A549 (cell line): Measurements from ENCODE around the gene ZGPAT. TPM values are rescaled to one million over a fixed set of nuclear protein-coding genes. Genes with fewer than 3 reads are reported as not detected.

Experiments
- ATAC-seq, 2 experiments: fragments of 200-7000 bp in 1 of 2; fragments of >200 bp in 1 of 2; cut with Nextera tagmentation in 1 of 2; cut with Tn5 transposase in 1 of 2; 3 replicates each; pipeline versions ENCODE4 v1.8.0 to v1.9.1; 2018 to 2020; ENCODE audit warnings: mild to moderate bottlenecking in 1 of 2, moderate library complexity in 1 of 2
- CTCF ChIA-PET: fragments of 300-600 bp; sonication (Branson Sonifier 250); formaldehyde crosslinking; extraction: SDS; loops from one replicate; lab custom pipeline; 2021; ENCODE audit warnings: antibody characterized with exemption, inconsistent platforms; lab: Yijun Ruan, JAX
- POLR2A ChIA-PET: fragments of 350-600 bp; formaldehyde crosslinking; extraction: SDS; loops from one replicate; lab custom pipeline; 2021; ENCODE audit warnings: antibody characterized with exemption, inconsistent platforms; lab: Yijun Ruan, JAX
- DNase-seq, 2 experiments: peaks; one replicate each; pipeline versions ENCODE4 v3.0.0 to v3.0.0-alpha.2; 2011 to 2016; ENCODE audit warnings: low read depth in 1 of 2, low spot score in 1 of 2
- FAIRE-seq: peaks from 2 replicates; lab custom pipeline; 2011; peaks lifted over from hg19 to GRCh38; lab: Jason Lieb, UNC
- H3K27ac ChIP-seq, 2 experiments: fragments of >200 bp; sonication (Bioruptor Twin); formaldehyde crosslinking; 3 replicates each; pipeline ENCODE4 v1.5.1; 2016 to 2017
- H3K4me1 ChIP-seq: fragments of >200 bp; sonication (Bioruptor Twin); formaldehyde crosslinking; 3 replicates; pipeline ENCODE4 v1.6.1; 2016
- H3K4me2 ChIP-seq: fragments of >200 bp; sonication (Bioruptor Twin); formaldehyde crosslinking; 3 replicates; pipeline ENCODE4 v1.6.1; 2016
- H3K4me3 ChIP-seq: fragments of >200 bp; sonication (Bioruptor Twin); formaldehyde crosslinking; 3 replicates; pipeline ENCODE4 v1.5.1; 2016
- H3K9me3 ChIP-seq: fragments of >200 bp; sonication (Bioruptor Twin); formaldehyde crosslinking; 3 replicates; pipeline ENCODE4 v1.6.1; 2016
- CHD2 ChIP-seq: fragments of 150-350 bp; IDR thresholded peaks from 2 replicates; pipeline ENCODE4 v1.6.1; 2014; ENCODE audit warnings: low read length; ENCODE audit not compliant: partially characterized antibody
- CHD4 ChIP-seq: fragments of 200-600 bp; sonication (generic); IDR thresholded peaks from 2 replicates; pipeline ENCODE4 v1.6.1; 2016; ENCODE audit warnings: antibody characterized with exemption, mild to moderate bottlenecking, borderline replicate concordance
- EP300 ChIP-seq, 2 experiments: fragments of >200 bp; sonication (Bioruptor Twin); formaldehyde crosslinking; IDR thresholded peaks; 2 replicates in 1 of 2; 3 replicates in 1 of 2; pipeline ENCODE4 v1.6.1; 2016 to 2017
- FOSB ChIP-seq: fragments of 250-450 bp; sonication (Bioruptor Pico); IDR thresholded peaks from 2 replicates; pipeline ENCODE4 v1.5.0; 2020; ENCODE audit warnings: mild to moderate bottlenecking, moderate library complexity
- FOXS1 ChIP-seq: fragments of 250-450 bp; sonication (Bioruptor Pico); IDR thresholded peaks from 2 replicates; pipeline ENCODE4 v1.5.0; 2020; ENCODE audit warnings: mild to moderate bottlenecking, moderate library complexity
- HOXB13 ChIP-seq: fragments of 250-450 bp; sonication (Bioruptor Pico); IDR thresholded peaks from 2 replicates; pipeline ENCODE4 v1.5.0; 2020; ENCODE audit warnings: low read depth, mild to moderate bottlenecking, moderate library complexity
- JUN ChIP-seq, 2 experiments: fragments of >200 bp; sonication (Bioruptor Twin); formaldehyde crosslinking; IDR thresholded peaks; 2 replicates in 1 of 2; 3 replicates in 1 of 2; pipeline ENCODE4 v1.6.1; 2016 to 2017
- KDM1A ChIP-seq: fragments of 200-600 bp; sonication (generic); IDR thresholded peaks from 2 replicates; pipeline ENCODE4 v1.6.1; 2016; ENCODE audit warnings: low read depth, mild to moderate bottlenecking
- MAFK ChIP-seq: fragments of 450-650 bp; IDR thresholded peaks from 2 replicates; pipeline ENCODE4 v1.6.1; 2014; ENCODE audit not compliant: partially characterized antibody
- MYC ChIP-seq: IDR thresholded peaks from 2 replicates; pipeline ENCODE4 v1.6.1; 2012; ENCODE audit warnings: mild to moderate bottlenecking, inconsistent platforms, low read length, improper control_type of control experiment, borderline replicate concordance
- NPAS2 ChIP-seq: fragments of 250-450 bp; sonication (Bioruptor Pico); IDR thresholded peaks from 2 replicates; pipeline ENCODE4 v1.8.0; 2022; ENCODE audit warnings: mild to moderate bottlenecking, moderate library complexity, borderline replicate concordance
- RAD21 ChIP-seq, 2 experiments: fragments of >200 bp in 1 of 2; sonication (Bioruptor Twin) in 1 of 2; formaldehyde crosslinking in 1 of 2; IDR thresholded peaks in 1 of 2; conservative IDR thresholded peaks in 1 of 2; 2 replicates in 1 of 2; 3 replicates in 1 of 2; pipeline ENCODE4 v1.6.1; 2012 to 2018; ENCODE audit warnings: inconsistent platforms in 1 of 2
- RARB ChIP-seq: fragments of 250-450 bp; sonication (Bioruptor Pico); IDR thresholded peaks from 2 replicates; pipeline ENCODE4 v1.8.0; 2021; ENCODE audit warnings: mild to moderate bottlenecking, moderate library complexity
- RCOR1 ChIP-seq: fragments of 150-350 bp; IDR thresholded peaks from 2 replicates; pipeline ENCODE4 v1.6.1; 2014; ENCODE audit warnings: antibody characterized with exemption, low read length, low read depth
- RFX5 ChIP-seq: fragments of 450-650 bp; IDR thresholded peaks from 2 replicates; pipeline ENCODE4 v1.7.1; 2014; ENCODE audit warnings: antibody characterized with exemption, mild to moderate bottlenecking, moderate library complexity
- SREBF2 ChIP-seq: fragments of 450-650 bp; IDR thresholded peaks from 2 replicates; pipeline ENCODE4 v1.6.1; 2014; ENCODE audit warnings: mild to moderate bottlenecking, moderate library complexity
- TFCP2L1 ChIP-seq: fragments of 250-450 bp; sonication (Bioruptor Pico); IDR thresholded peaks from 2 replicates; pipeline ENCODE4 v1.5.0; 2021; ENCODE audit warnings: mild to moderate bottlenecking
- ZFP36 ChIP-seq: fragments of 450-650 bp; IDR thresholded peaks from 2 replicates; pipeline ENCODE4 v1.6.1; 2014; ENCODE audit warnings: borderline replicate concordance; ENCODE audit not compliant: partially characterized antibody
- WGBS: methylation state at CpG from one replicate; pipeline ENCODE4 v1.1.6; 2017; ENCODE audit errors: missing lambda C conversion rate; 5-methylcytosine and 5-hydroxymethylcytosine counted together
- polyA plus RNA-seq, 4 experiments: library from polyadenylated mRNA; depleted of rRNA in 3 of 4; stranded (reverse); fragments of >200 nt; fragmentation: RNase III in 1 of 4; extraction: RNeasy Plus Mini Kit Qiagen cat#74134 plus additional on column Dnase treatment in 1 of 4; gene quantifications; 2 replicates in 3 of 4; 3 replicates in 1 of 4; pipeline ENCODE4 v1.2.3, GENCODE V29; 2011 to 2017
- TF ChIP-seq, protein P1 (sequence below): IDR thresholded peaks from 2 replicates; pipeline ENCODE4 v1.6.1; 2012
- TF ChIP-seq, protein P2 (sequence below): fragments of 450-650 bp; IDR thresholded peaks from 2 replicates; pipeline ENCODE4 v1.6.1; 2014; ENCODE audit warnings: antibody characterized with exemption
- TF ChIP-seq, protein P3 (sequence below): fragments of 250-450 bp; sonication (Bioruptor Pico); IDR thresholded peaks from 2 replicates; pipeline ENCODE4 v1.5.0; 2021; ENCODE audit warnings: mild to moderate bottlenecking, moderate library complexity, borderline replicate concordance
- TF ChIP-seq, protein P4 (sequence below): fragments of 150-350 bp; IDR thresholded peaks from 2 replicates; pipeline ENCODE4 v1.6.1; 2014; ENCODE audit warnings: low read depth, mild to moderate bottlenecking, low read length
- TF ChIP-seq, protein P5 (sequence below): fragments of 200-600 bp; sonication (generic); IDR thresholded peaks from 2 replicates; pipeline ENCODE4 v1.6.1; 2016; ENCODE audit warnings: antibody characterized with exemption, mild to moderate bottlenecking, moderate library complexity

Gene ZGPAT
- polyA plus RNA-seq, 2 of the 4 experiments (the other 2 are of a cell fraction): 9.5 to 23.9 TPM

DNA sequence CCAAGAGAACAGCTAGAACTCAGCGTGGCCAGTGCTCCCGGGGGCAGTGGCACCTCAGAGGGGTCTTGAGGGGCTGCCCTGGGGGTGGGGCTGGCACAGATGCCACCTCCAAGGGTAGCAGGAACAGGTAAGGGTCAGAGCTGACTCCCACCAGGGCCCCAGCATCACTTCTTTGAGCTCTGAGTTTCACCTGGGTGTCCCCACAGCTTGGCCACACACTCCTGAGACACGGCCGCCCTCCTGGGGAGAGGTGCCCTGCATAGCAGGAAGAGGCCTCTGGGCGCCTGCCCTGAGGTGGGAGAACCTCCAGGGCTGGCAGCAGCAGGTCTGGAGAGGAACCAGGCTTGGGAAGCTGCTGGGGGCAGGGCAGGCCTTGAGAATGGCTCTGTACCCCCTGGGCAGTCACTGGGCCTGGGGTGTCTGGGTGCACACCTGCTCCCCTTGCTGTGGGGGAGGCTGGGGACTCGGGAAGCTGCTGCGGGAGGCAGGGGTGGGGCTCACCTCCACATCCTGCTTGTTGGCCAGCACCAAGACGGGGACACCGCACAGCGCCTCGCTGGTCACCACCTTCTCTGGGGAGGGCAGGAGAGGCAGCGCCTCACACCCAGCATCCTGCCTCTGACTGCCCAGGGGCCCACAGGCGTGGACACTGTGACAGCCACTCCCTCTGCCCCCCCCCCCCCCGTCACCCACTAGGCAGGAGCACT is 6.4 kb upstream of the ZGPAT start:
- POLR2A ChIA-PET: no interaction called here
- 0 out of 6 replicates have a peak, but pooled peaks of 1 of the 2 experiments have one; percentile 0 for ATAC-seq
- WGBS: 73% methylated on average over 3 of the region's 14 CpGs
- Histone ChIP-seq H3K27ac (peak overlapping the region in 1 of 2 experiments; percentile 94; a peak in 3 of 6 replicates), H3K4me3 (no peak overlapping the region), H3K4me2 (no peak overlapping the region), H3K4me1 (peaks cover 40% of the 10 kb centered on the region), H3K9me3 (no peaks in the 10 kb centered on the region)
- TF ChIP-seq KDM1A (no peak), FOXS1 (no peak), RCOR1 (no peak), NPAS2 (CRISPR knock-in tag) (no peak), TFCP2L1 (CRISPR knock-in tag) (no peak), SREBF2 (no peak), ZFP36 (no peak), RFX5 (no peak), RARB (CRISPR knock-in tag) (no peak), MYC (no peak), FOSB (no peak), JUN (IDR thresholded peaks at IDR 0.05) (no peak), CHD4 (no peak), EP300 (IDR thresholded peaks at IDR 0.05) (no peak), CHD2 (no peak), HOXB13 (CRISPR knock-in tag) (no peak)
- TF ChIP-seq, protein P1, sequence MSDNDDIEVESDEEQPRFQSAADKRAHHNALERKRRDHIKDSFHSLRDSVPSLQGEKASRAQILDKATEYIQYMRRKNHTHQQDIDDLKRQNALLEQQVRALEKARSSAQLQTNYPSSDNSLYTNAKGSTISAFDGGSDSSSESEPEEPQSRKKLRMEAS: no peak
- TF ChIP-seq, protein P2, sequence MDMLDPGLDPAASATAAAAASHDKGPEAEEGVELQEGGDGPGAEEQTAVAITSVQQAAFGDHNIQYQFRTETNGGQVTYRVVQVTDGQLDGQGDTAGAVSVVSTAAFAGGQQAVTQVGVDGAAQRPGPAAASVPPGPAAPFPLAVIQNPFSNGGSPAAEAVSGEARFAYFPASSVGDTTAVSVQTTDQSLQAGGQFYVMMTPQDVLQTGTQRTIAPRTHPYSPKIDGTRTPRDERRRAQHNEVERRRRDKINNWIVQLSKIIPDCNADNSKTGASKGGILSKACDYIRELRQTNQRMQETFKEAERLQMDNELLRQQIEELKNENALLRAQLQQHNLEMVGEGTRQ: no peak
- TF ChIP-seq, protein P3, sequence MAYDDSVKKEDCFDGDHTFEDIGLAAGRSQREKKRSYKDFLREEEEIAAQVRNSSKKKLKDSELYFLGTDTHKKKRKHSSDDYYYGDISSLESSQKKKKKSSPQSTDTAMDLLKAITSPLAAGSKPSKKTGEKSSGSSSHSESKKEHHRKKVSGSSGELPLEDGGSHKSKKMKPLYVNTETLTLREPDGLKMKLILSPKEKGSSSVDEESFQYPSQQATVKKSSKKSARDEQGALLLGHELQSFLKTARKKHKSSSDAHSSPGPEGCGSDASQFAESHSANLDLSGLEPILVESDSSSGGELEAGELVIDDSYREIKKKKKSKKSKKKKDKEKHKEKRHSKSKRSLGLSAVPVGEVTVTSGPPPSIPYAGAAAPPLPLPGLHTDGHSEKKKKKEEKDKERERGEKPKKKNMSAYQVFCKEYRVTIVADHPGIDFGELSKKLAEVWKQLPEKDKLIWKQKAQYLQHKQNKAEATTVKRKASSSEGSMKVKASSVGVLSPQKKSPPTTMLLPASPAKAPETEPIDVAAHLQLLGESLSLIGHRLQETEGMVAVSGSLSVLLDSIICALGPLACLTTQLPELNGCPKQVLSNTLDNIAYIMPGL (CRISPR knock-in tag): no peak
- TF ChIP-seq, protein P4, sequence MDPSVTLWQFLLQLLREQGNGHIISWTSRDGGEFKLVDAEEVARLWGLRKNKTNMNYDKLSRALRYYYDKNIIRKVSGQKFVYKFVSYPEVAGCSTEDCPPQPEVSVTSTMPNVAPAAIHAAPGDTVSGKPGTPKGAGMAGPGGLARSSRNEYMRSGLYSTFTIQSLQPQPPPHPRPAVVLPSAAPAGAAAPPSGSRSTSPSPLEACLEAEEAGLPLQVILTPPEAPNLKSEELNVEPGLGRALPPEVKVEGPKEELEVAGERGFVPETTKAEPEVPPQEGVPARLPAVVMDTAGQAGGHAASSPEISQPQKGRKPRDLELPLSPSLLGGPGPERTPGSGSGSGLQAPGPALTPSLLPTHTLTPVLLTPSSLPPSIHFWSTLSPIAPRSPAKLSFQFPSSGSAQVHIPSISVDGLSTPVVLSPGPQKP: no peak
- CTCF ChIA-PET: interaction anchor here (0.7 to 2.1 kb wide), 2 partner anchors 81 to 164 kb away, joined by 3 to 7 read pairs; partner anchors contain the start of gene PTK6
- no peak for DNase-seq
- no peak for FAIRE-seq

DNA sequence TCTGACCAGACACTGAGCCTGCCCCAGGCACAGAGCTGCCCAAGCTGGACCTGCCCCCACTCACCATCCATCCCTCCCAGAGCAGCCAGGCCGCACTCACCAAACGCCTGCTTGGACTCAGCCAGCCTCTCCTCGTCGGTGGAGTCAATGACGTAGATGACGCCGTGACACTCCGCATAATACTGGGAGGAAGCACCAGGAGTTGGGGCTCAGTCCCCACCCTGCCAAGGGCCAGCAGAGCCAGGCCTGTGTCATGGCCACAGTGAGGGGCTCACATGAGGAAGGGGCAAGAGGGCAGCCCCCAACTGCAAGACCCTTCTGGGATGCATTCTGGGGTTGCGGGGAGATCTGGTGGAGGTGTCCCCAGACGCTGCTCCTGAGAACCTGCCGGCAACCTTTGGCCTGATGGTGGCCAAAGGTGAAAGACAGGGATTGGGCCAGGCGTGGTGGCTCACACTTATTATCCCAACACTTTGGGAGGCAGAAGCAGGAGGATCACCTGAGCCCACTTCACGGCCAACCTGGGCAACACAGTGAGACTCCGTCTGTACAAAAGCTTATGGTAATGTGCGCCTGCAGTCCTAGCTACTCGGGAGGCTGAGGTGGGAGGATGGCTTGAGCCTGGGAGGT is 5.7 kb upstream of the ZGPAT start:
- Histone ChIP-seq H3K4me2 (no peak overlapping the region), H3K9me3 (no peaks in the 10 kb centered on the region), H3K4me3 (no peak overlapping the region), H3K27ac (peak overlapping the region in 1 of 2 experiments; percentile 94; a peak in 2 of 6 replicates), H3K4me1 (peaks cover 44% of the 10 kb centered on the region)
- ChIA-PET POLR2A (interaction anchor here (1.2 kb wide), 1 partner anchor 34 kb away, joined by 3 read pairs; the partner anchor contains the start of gene LIME1), CTCF (interaction anchor here (0.7 to 2.1 kb wide), 4 partner anchors 80 to 272 kb away, joined by 3 to 7 read pairs (median 4); partner anchors contain the start of gene PTK6)
- FAIRE-seq (no peak), ATAC-seq (no peak), DNase-seq (no peak)
- TF ChIP-seq JUN (IDR thresholded peaks at IDR 0.05) (no peak), TFCP2L1 (CRISPR knock-in tag) (no peak), MYC (no peak), MAFK (no peak), SREBF2 (no peak), RAD21 (conservative IDR thresholded peaks at IDR 0.05 in 1 of 2, IDR thresholded peaks at IDR 0.05 in 1 of 2) (no peak)
- TF ChIP-seq, protein P5, sequence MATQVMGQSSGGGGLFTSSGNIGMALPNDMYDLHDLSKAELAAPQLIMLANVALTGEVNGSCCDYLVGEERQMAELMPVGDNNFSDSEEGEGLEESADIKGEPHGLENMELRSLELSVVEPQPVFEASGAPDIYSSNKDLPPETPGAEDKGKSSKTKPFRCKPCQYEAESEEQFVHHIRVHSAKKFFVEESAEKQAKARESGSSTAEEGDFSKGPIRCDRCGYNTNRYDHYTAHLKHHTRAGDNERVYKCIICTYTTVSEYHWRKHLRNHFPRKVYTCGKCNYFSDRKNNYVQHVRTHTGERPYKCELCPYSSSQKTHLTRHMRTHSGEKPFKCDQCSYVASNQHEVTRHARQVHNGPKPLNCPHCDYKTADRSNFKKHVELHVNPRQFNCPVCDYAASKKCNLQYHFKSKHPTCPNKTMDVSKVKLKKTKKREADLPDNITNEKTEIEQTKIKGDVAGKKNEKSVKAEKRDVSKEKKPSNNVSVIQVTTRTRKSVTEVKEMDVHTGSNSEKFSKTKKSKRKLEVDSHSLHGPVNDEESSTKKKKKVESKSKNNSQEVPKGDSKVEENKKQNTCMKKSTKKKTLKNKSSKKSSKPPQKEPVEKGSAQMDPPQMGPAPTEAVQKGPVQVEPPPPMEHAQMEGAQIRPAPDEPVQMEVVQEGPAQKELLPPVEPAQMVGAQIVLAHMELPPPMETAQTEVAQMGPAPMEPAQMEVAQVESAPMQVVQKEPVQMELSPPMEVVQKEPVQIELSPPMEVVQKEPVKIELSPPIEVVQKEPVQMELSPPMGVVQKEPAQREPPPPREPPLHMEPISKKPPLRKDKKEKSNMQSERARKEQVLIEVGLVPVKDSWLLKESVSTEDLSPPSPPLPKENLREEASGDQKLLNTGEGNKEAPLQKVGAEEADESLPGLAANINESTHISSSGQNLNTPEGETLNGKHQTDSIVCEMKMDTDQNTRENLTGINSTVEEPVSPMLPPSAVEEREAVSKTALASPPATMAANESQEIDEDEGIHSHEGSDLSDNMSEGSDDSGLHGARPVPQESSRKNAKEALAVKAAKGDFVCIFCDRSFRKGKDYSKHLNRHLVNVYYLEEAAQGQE: no peak
- 94% methylated on average over 15 of the region's 16 CpGs for WGBS
